Measurements from ENCODE around the gene FAM222B.
A peak's percentile ranks its signal among the peaks of the same experiment; 100 is the strongest.
"Not testable (repeated sequence)": the region's sequence is repeated elsewhere in the genome, so short reads cannot be mapped to it uniquely, and the experiment has no call there.

FAM222B gene

DNA sequence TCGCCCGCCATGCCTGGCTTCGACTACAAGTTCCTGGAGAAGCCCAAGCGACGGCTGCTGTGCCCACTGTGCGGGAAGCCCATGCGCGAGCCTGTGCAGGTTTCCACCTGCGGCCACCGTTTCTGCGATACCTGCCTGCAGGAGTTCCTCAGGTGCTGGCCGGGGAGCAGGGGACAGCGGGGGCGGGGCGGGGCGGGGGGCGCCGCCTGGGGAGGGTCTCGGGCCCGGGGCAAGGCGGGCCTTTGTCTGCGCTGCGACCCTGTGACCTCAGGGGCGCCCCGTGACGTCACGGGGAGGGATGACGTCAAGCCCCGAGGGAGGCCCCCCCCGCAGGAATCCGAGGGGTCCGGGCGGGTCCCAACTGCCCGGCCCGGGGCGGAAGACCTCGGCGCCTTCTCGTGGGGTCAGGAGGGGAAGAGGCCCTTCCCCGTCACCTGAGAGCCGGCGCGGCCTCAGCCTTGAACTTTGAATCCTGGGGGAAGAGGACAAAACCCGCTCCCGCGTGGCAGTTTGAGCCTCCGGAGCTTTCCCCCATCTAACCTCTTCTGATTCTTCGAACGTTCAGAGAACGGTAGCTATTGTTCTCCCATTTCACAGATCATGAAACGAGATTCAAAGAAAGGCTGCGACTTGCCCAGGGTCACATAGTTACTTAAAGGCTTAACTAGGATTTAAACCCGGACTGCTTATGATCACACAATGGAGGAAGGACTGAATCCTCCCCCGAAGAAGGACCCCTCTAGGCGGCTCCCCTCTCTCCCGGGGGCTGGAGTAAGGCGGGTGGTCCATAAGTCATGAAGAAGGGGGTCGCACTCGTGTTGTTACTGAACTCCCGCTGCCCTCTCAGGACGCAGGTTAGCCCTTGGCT, 98.3 kb downstream of the FAM222B start:
- DNase-seq: peak; percentile 67

DNA sequence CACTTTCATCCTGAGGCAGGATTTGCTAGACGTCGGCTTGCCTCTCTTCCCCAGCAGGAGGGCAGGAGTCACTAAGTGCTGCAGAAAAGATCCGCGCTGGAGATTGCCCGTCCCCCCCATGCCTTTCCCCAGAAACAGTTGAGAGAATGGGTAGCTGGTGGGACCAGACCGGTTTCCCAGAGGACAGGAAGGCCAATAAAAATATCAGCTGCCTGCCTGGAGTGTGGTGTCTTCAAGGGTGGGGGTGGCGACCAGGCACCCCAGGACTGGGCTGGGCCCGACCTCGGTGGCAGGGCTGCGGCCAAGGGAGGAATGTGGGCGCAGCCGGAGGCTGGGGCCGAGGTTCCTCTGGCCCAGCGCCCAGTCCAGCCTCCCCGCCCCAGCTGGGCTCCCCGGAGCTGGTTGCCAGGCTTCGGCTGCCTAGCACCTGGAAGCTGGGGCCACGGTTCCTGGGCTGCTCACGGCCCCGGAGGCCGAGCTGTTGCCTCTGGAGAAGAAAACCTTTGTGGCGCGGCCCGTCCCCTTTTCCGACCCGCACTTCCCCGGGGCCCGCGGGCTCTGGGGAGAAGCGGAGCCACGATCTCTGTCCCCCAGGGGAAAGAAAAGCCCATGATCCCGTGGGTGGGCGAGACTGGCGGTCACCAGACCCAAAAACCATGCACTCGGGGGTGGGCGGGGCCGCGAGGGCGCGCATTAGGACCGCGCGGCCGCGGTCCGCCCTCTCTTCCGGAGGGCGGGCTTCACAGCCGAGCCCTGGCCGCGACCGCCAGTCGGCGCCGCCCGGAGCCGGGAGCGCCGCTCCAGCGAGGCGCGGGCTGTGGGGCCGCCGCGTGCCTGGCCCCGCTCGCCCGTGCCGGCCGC, 99.1 kb downstream of the FAM222B start, which contains the start of gene TRAF4:
Gene TRAF4 (plus strand): TSS at position 769 of the 861 bp plus-strand sequence. CDS start 102 bp downstream, outside the sequence.
- peak; percentile 68 for DNase-seq

DNA sequence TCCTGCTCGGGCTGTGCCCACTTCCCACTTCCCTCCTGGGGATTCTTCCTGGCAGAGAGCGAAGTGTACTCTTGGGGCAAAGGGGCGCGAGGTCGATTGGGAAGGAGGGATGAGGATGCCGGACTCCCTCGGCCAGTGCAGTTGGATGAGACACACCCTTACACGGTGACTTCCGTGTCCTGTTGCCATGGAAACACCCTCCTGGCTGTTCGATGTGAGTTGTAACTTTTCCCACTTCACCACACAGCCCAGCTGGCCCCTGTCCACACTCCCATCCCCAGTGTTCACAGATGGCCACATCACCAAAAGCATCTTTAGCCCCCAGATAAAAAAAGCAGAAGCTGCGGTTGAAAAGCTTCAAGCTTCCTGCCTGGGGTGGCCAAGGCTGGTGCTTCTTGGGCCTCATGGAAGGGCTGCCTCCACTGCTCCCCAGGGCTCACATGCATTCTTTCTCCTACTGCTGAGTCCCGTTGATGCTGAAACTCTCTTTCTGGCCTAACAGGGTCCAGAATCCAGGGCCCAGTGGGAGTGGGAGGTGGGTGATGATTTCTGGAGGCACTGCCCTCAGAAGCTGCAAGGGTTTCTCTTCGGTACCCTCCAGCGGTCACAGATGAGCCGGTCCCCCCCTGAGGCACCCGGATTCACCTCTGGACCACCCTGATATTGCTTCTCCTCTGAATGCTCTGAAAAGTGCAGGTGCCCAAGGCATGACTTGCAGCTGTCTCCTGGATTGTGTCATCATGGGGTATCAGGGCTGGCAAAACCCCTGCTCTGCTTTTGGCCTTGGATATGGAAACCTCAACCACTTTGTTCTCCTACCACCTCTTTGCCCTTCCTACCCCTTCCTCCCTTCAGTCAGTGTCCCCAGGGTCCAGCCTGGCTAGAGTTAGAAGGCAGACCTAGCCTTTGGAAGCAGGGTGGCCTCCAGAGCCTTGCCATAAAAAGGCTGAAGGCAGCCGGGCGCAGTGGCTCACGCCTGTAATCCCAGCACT, 100.9 kb downstream of the FAM222B start:
- DNase-seq: no peak

DNA sequence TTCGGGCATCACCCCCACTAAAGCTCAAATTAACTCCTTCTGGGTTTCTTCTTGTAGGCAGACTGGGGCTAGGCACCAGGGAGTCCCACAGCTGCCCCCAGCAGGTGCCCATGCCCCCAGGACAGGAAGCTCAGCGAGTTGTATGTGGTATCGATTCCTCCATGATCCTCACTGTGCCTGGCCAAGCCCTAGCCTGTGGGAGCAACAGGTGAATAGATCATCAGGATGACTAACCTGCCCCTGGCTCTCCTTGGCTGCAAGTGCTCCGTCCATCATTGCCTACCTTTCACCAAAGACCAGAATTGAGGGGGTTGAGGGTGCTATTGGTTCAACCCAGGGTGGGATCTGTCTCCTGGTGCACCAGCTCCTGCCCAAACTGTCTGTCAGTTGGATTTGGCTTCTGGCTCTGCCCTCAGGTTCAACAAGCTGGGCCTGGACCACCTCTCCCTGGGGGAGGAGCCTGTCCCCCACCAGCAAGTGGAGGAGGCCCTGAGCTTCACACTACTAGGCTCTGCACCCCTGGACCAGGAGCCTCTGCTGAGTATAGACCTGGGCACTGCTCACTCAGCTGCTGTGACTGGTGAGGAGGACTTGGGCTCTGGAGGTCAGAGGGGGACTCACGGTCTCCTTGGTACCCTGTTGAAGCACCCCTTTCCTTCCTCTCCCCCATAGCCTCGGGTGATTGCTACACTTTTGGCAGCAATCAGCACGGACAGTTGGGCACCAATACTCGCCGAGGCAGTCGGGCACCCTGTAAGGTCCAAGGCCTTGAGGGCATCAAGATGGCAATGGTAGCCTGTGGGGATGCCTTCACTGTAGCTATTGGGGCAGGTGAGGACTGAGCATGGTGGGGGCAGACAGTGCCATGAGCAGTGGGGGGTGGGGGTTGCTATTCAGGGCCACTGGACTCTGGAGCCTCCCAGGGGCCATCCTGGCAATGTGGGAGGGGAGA, 101.9 kb downstream of the FAM222B start:
- no peak for DNase-seq

DNA sequence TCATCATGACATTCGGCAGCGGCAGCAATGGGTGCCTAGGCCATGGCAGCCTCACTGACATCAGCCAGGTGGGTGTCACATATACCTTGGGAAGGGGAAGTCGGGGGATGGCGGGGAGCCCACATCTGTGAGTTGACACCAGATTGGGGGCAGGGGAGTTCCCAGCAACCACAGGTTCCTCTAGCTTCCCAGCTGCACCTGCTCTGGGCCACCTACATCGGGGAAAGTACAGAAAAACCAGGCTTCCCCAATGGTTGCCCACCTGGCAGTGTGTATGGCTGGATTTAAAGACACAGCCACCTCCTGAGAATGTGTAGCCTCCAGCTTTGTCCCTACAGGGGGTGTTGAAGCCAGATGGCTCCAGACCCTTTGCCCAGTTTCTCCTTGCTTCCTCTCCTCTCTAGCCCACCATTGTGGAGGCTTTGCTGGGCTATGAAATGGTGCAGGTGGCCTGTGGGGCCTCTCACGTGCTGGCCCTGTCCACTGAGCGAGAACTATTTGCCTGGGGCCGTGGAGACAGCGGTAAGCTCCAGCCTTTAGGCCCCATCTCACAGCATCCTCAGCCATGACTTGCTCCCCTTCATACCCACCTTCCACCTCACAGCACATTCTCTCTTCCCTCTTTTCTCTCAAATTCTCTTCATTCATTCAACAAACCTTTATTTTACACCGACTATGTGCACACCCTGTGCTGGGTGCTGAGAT, 103.8 kb downstream of the FAM222B start:
- DNase-seq: peak; percentile 46

DNA sequence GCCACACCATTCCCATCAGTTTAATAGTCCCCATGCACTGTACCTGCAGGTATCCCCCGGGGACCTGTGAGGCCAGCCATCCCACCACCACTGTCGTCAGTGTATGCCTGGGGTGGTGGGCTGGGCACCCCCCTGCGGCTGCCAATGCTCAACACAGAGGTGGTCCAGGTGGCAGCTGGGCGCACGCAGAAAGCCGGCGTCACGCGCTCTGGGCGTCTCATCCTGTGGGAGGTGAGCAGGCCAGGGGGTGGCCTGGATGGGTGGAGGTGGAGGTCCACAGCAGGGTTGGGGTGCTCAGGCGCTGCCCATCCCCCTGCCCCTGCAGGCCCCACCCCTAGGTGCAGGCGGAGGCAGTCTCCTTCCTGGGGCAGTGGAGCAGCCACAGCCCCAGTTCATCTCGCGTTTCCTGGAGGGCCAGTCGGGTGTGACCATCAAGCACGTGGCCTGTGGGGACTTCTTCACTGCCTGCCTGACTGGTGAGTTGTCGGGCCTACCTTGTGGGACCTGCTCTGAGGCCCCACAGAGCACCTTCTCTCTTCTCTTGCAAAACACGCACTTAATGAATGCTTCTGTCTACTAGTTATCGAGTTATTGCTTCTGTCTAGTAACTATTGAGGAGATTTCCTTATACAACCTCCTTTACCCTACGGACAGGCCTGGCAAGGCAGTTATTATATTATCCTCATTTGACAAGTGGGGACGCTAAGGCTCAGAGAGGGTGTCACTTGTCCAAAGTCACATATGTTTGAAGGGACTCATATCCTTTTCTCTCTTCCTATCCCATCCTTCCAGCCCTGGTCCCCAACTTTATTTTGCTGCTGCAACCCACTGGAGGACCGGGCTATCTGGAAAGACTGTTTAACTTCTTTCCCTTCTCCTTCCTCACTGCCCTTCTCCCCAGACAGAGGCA, 104.6 kb downstream of the FAM222B start:
- no peak for DNase-seq

DNA sequence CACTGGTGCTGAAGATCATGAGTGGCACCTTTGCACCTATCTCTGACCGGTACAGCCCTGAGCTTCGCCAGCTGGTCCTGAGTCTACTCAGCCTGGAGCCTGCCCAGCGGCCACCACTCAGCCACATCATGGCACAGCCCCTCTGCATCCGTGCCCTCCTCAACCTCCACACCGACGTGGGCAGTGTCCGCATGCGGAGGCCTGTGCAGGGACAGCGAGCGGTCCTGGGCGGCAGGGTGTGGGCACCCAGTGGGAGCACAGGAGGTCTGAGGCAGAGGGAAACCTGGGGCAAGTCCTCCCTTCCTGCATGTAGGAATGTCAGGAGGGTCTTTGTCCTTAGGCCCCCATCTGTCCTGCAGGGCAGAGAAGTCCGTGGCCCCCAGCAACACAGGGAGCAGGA, 105.3 kb downstream of the FAM222B start:
- DNase-seq: no peak

DNA sequence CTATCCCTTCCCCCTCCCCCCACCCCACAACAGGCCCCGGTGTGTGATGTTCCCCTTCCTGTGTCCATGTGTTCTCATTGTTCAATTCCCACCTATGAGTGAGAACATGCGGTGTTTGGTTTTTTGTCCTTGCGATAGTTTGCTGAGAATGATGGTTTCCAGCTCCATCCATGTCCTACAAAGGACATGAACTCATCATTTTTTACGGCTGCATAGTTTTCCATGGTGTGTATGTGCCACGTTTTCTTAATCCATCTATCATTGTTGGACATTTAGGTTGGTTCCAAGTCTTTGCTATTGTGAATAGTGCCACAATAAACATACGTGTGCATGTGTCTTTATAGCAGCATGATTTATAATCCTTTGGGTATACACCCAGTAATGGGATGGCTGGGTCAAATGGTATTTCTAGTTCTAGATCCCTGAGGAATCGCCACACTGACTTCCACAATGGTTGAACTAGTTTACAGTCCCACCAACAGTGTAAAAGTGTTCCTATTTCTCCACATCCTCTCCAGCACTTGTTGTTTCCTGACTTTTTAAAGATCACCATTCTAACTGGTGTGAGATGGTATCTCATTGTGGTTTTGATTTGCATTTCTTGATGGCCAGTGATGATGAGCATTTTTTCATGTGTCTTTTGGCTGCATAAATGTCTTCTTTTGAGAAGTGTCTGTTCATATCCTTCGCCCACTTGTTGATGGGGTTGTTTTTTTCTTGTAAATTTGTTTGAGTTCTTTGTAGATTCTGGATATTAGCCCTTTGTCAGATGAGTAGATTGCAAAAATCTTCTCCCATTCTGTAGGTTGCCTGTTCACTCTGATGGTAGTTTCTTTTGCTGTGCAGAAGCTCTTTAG, 106.4 kb downstream of the FAM222B start:
- not testable (repeated sequence) for DNase-seq

DNA sequence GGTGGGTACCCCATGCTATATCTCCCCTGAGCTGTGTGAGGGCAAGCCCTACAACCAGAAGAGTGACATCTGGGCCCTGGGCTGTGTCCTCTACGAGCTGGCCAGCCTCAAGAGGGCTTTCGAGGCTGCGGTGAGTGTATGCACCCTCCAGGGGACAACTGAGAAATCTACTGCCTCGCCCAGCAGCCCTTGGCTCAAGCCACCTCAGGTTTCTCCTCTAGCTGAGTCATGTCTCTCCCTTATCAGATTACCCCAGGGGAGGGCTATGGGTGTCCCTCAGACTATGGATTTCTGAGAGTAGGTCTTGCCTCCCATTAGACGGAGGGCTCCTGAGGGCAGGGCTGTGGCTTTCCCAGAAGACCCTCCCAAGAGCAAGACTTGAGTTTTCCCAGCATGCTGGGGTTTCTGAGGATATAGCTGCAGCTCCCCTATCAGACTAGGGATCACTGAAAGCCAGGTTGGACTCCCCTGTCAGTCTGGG, 107.3 kb downstream of the FAM222B start:
- no peak for DNase-seq

DNA sequence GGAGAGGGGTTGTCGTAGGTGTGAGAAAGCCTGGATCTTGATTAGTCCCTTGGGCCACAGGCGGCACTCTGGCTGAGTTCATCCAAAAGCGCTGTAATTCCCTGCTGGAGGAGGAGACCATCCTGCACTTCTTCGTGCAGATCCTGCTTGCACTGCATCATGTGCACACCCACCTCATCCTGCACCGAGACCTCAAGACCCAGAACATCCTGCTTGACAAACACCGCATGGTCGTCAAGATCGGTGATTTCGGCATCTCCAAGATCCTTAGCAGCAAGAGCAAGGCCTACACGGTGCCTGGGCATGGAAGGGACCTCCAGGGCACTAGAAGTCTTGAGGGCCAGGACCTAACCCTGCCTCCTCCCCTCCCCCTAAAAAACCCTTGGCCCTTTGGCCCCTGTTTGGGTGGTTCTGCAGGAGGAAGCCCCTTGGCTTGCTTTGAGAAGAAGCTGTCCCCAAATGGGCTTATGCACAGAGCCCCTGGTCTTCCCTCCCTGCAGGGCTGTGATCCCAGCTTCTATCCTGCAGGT, 107.8 kb downstream of the FAM222B start:
- DNase-seq: no peak

DNA sequence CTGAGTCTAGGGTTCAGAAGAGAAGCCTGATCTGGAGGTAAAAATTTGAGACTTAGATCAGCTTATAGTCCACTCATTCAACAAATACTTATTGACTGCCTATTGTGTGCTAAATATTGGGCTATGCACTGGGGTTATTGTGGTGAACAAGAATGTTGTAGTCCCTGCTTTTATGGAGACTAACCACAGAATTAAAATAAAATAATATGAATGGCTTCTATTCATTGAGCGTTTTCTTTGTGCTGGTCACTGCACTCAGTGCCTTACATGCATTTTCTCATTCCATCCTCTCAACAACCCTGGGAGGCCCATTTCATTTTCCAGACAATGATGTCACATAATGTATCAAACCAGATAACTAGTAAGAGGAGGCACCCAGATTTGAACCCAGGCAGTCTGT, 109.2 kb downstream of the FAM222B start:
- DNase-seq: no peak

DNA sequence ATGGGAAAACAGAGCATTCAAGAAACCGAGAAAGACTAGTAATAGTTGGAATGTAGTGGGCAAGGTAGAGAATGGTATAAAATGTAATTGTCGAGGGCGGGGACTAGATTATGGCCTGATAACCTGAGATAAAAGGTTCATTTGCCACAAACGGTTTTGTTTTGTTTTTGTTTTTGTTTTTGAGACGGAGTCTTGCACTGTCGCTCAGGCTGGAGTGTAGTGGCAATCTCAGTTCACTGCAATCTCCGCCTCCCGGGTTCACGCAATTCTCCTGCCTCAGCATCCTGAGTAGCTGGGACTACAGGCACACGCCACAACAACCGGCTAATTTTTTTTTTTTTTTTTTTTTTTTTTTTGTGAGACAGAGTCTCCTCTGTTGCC, 112.7 kb downstream of the FAM222B start:
- DNase-seq: no peak

DNA sequence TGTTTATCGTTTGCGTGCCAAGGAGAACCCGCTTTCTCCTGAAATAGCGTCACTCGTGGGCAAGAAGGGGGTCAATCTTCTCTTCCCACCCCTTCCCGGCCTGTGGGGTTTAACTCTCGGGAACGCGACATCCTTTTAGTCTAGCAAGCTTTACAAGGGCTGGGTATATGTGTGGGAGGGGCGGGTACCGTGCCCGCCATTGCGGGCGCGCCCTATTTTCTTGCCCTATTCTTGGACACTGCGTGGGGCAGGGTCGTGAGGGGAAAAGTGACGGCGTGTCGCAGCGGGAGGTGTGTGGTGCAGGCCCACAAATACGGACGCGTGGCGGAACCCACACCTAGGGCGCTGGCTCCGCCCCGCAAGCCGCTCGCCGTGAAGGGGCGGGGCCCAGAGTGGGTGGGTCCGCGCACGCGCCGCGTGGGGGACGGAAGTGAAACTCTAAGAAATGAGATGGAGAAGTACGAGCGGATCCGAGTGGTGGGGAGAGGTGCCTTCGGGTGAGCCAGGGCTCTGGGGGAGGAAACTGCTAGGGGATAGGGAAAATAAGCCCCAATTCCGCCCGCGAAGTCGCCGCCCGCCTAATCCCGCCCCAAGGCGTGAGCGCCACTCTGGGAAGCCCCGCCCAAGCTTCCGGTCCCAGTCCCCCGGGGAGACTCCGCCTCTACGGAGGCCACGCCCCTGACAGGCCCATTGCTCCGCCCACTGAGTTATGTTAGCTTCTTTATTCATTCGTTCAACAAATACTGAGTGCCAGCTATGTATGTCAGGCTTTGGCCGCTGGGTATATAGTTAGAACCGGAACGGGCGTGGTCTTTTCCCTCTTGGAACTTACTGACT, 114.0 kb downstream of the FAM222B start, which contains the start of gene NEK8:
Gene NEK8 (plus strand): TSS at position 425 of the 837 bp plus-strand sequence. CDS start 26 bp downstream, at position 451.
- DNase-seq: peak; percentile 98

DNA sequence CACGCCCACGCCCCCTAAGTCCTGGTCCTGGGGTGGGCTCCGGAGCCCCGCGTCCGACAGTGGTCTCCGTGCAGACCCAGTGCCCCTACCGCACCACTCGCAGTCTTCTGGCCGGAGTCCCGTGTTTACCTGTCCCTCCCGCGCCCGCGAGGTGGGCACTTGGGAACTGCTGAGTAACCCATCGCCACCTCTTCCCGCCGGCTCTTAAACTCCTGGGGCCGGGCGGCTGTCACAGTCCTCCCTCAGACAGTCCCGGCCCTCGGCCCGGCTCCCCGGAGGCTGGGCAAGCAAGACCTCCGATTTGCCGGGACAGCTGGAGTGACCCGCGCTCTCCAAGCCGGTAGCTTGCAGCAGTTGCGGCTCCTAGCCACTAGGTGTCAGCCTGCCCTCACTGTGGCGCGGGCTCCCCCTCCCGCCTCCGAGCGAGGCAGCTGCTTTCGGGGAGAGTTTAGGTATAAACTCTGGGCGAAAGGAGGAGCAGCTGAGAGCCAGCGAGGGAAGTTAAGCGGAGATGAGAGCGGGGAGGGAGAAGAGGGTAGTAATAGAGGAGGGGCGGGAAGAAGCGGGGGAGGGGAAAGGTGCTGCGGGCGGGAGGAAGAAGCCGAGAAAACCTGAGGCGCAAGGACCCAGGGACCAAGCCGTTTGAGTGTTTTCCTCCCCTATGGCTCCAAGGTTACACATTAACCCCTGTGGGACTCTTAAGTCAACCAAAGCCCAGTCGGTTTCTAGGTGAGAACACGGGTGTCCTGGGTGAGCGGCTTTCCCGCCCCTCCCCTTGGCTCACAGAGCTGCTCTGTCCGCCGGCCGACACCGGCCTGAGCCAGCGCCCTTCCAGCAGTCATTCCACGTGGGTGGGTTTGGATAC, 115.7 kb downstream of the FAM222B start:
- peak; percentile 90 for DNase-seq

DNA sequence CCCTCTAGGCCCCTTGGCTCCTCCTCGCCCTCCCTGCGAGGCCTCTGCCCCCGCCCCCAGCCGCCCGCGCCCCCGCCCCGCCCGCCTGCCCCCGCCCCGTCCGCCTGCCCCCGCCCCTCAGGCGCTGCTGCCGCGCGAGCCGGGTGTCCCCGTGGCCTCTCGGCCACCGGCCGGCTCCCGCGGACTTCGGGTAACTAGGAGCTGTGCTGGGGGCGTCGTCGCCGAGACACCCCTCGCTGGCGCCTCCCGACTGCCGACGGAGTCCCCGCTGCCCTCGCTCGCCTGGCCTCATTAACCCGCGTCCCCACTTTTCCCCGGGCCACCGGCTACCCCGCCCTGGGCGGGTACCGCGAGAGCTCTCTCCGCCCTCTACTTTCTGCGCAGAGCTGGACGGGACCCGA, 116.4 kb downstream of the FAM222B start, which contains the start of gene TLCD1:
Gene TLCD1 (minus strand): TSS at position 8 of the 401 bp plus-strand sequence. CDS start 136 bp downstream, outside the sequence.
- DNase-seq: peak; percentile 61
